Measurements from ENCODE around the gene CMC4. TPM values are rescaled to one million over a fixed set of nuclear protein-coding genes. Genes with fewer than 3 reads are reported as not detected.

Gene CMC4
- total and polyA plus RNA-seq, 9 of the 15 experiments (the other 6 are each of a cell fraction or from before 2014, with no cell fraction given): 3.5 to 16.9 (median 8.2) TPM

GRCh38 chrX:155070975-155071693, at the start of gene CMC4, which contains the start of the genes BRCC3 and MTCP1 (continued):
- TF ChIP-seq, protein P1, sequence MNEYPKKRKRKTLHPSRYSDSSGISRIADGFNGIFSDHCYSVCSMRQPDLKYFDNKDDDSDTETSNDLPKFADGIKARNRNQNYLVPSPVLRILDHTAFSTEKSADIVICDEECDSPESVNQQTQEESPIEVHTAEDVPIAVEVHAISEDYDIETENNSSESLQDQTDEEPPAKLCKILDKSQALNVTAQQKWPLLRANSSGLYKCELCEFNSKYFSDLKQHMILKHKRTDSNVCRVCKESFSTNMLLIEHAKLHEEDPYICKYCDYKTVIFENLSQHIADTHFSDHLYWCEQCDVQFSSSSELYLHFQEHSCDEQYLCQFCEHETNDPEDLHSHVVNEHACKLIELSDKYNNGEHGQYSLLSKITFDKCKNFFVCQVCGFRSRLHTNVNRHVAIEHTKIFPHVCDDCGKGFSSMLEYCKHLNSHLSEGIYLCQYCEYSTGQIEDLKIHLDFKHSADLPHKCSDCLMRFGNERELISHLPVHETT (CRISPR knock-in tag; conservative IDR thresholded peaks at IDR 0.05 in 1 of 2, IDR thresholded peaks at IDR 0.05 in 1 of 2): peak in 1 of 2 experiments; percentile 70; a peak in 1 of 4 replicates
- TF ChIP-seq POLR2A (conservative IDR thresholded peaks at IDR 0.05) (peak; percentile 87), KDM5B (IDR thresholded peaks at IDR 0.05; ENCODE audit: insufficient replicate concordance, low read depth, low read length) (peak; percentile 86), GABPB1 (CRISPR knock-in tag; IDR thresholded peaks at IDR 0.05) (no peak), FOXP1 (CRISPR knock-in tag; IDR thresholded peaks at IDR 0.05) (no peak), NBN (IDR thresholded peaks at IDR 0.05; ENCODE audit: low read depth) (peak; percentile 48; the same call in 1 of the 2 replicates), HNRNPH1 (optimal IDR thresholded peaks at IDR 0.05; ENCODE audit: low read depth, low read length) (no peak), ATF7 (IDR thresholded peaks at IDR 0.05) (peak; percentile 18; the same call in 1 of the 2 replicates)

- Histone ChIP-seq H3K36me3 (ENCODE audit: control insufficient read depth, insufficient read depth, low read length) (peaks cover 20% of the 10 kb centered on the region; the same call in 2 of the 3 replicates), H3K27ac (ENCODE audit: extremely low read depth, low read depth, low read length) (no peak overlapping the region), H3K27me3 (ENCODE audit: control insufficient read depth in 2 of 2, insufficient read depth in 2 of 2, low read length in 2 of 2) (no peaks in the 10 kb centered on the region), H3K9me1 (ENCODE audit: control insufficient read depth, insufficient read depth, low read length) (no peaks in the 10 kb centered on the region), H3K4me2 (ENCODE audit: insufficient read depth, low read length) (no peak overlapping the region), H3K9ac (ENCODE audit: insufficient read depth in 1 of 2, low read depth in 2 of 2, low read length in 2 of 2) (no peak overlapping the region), H4K20me1 (replicated peaks; ENCODE audit: control insufficient read depth, insufficient read depth, low read length) (no peaks in the 10 kb centered on the region), H3K4me3 (no peak overlapping the region), H3K79me2 (ENCODE audit: control insufficient read depth, insufficient read depth, low read length) (no peaks in the 10 kb centered on the region), H3K4me1 (replicated peaks in 1 of 2; ENCODE audit: control insufficient read depth in 2 of 2, insufficient read depth in 2 of 2, low read length in 2 of 2) (no peaks in the 10 kb centered on the region), H3K9me3 (replicated peaks; ENCODE audit: control insufficient read depth, insufficient read depth, low read depth, low read length) (no peaks in the 10 kb centered on the region; the same call in 1 of the 2 replicates), H2AFZ (ENCODE audit: low read depth, low read length) (no peak overlapping the region)
- FAIRE-seq: no peak
- CTCF ChIA-PET (ENCODE audit: low intra/inter-chr PET ratio): no interaction called here
- BruUV-seq (replicated peaks): no TSS peak
- in situ Hi-C loops (cut with MboI) (no loop called here), intact Hi-C loops (cut with micrococcal nuclease) (no loop called here)
- POLR2A ChIA-PET: no interaction called here
- ATAC-seq: no peak
- DNase-seq (ENCODE audit: extremely low read depth in 1 of 4, low spot score in 3 of 4): no peak
- 100% methylated on average over 1 of the region's 1 CpG for WGBS (ENCODE audit: insufficient coverage, low coverage, missing lambda C conversion rate)
- no peak for TF ChIP-seq ZNF263 (CRISPR knock-in tag; IDR thresholded peaks at IDR 0.05; ENCODE audit: borderline replicate concordance)
- no peak for TF ChIP-seq ZBTB17 (CRISPR knock-in tag; IDR thresholded peaks at IDR 0.05)
- no peak for TF ChIP-seq ZC3H11A (IDR thresholded peaks at IDR 0.05; ENCODE audit: low read depth, low read length)
- TF ChIP-seq ZFP30 (CRISPR knock-in tag; IDR thresholded peaks at IDR 0.05; ENCODE audit: borderline replicate concordance): no peak
- TF ChIP-seq, protein P2, sequence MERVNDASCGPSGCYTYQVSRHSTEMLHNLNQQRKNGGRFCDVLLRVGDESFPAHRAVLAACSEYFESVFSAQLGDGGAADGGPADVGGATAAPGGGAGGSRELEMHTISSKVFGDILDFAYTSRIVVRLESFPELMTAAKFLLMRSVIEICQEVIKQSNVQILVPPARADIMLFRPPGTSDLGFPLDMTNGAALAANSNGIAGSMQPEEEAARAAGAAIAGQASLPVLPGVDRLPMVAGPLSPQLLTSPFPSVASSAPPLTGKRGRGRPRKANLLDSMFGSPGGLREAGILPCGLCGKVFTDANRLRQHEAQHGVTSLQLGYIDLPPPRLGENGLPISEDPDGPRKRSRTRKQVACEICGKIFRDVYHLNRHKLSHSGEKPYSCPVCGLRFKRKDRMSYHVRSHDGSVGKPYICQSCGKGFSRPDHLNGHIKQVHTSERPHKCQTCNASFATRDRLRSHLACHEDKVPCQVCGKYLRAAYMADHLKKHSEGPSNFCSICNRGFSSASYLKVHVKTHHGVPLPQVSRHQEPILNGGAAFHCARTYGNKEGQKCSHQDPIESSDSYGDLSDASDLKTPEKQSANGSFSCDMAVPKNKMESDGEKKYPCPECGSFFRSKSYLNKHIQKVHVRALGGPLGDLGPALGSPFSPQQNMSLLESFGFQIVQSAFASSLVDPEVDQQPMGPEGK (CRISPR knock-in tag; IDR thresholded peaks at IDR 0.05; ENCODE audit: borderline replicate concordance): no peak
- no peak for TF ChIP-seq SMAD2 (IDR thresholded peaks at IDR 0.05; ENCODE audit: low read depth, low read length)
- no peak for TF ChIP-seq CBFB (CRISPR knock-in tag; IDR thresholded peaks at IDR 0.05)
- TF ChIP-seq, protein P3, sequence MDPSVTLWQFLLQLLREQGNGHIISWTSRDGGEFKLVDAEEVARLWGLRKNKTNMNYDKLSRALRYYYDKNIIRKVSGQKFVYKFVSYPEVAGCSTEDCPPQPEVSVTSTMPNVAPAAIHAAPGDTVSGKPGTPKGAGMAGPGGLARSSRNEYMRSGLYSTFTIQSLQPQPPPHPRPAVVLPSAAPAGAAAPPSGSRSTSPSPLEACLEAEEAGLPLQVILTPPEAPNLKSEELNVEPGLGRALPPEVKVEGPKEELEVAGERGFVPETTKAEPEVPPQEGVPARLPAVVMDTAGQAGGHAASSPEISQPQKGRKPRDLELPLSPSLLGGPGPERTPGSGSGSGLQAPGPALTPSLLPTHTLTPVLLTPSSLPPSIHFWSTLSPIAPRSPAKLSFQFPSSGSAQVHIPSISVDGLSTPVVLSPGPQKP (CRISPR knock-in tag; IDR thresholded peaks at IDR 0.05): no peak
These were observed 44.4 kb upstream of the CMC4 start for GRCh38 chrX:155115174-155115819.
